C4-2B (cell line): ENCODE results near the gene SSX2IP.

Experiments used
- ZFX ChIP-seq: fragments of 450-650 bp; IDR thresholded peaks from 2 replicates; pipeline ENCODE4 v1.6.1; 2017
- TF ChIP-seq, protein P1 (sequence below): fragments of 450-650 bp; conservative IDR thresholded peaks from 2 replicates; pipeline ENCODE4 v1.5.1; 2017; ENCODE audit warnings: mild to moderate bottlenecking

DNA sequence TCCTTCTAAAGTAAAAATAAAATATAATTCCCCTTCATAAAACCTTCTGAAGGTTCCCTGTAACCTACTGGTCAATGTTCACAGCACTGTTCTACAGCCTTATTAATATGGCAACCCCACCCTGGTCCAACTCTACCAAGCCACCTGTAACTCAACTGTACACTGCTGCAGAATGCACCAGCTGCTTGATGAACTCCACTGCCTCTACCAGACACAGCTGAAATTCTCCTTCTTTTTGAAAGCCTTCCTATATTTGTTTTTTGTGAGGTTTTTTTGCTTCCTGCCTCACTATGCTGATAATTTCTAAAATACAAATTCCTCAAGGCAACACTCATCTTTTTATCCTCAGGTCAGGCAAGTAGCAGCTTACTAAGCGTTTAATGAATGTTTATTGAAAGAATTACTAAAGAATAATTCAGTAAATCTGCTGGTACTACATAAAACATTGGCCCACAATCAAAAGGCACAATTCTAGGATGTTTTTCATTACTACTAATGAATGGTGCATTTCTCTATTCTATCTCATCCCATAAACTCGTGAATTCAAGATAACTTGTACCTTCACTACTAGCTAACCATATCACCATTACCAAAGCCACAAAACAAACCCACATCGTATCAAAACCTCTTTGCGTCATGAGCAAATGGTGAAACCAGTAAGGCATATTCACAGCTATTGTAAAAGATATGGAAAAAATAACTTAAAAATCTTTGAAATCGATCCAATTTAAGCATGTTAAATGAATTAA is 2.4 kb downstream of the SSX2IP start:
- TF ChIP-seq, protein P1, sequence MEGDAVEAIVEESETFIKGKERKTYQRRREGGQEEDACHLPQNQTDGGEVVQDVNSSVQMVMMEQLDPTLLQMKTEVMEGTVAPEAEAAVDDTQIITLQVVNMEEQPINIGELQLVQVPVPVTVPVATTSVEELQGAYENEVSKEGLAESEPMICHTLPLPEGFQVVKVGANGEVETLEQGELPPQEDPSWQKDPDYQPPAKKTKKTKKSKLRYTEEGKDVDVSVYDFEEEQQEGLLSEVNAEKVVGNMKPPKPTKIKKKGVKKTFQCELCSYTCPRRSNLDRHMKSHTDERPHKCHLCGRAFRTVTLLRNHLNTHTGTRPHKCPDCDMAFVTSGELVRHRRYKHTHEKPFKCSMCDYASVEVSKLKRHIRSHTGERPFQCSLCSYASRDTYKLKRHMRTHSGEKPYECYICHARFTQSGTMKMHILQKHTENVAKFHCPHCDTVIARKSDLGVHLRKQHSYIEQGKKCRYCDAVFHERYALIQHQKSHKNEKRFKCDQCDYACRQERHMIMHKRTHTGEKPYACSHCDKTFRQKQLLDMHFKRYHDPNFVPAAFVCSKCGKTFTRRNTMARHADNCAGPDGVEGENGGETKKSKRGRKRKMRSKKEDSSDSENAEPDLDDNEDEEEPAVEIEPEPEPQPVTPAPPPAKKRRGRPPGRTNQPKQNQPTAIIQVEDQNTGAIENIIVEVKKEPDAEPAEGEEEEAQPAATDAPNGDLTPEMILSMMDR: no peak
- no peak for TF ChIP-seq ZFX
